RWPE1 (cell line): ENCODE results near the gene DOK6.

Experiments
- CTCF ChIA-PET: fragments of 350-600 bp; sonication (Branson Sonifier 250); formaldehyde crosslinking; extraction: SDS; loops from one replicate; lab custom pipeline; 2021; lab: Yijun Ruan, JAX
- POLR2A ChIA-PET: fragments of 400-600 bp; formaldehyde crosslinking; extraction: SDS; loops from one replicate; lab custom pipeline; 2020; ENCODE audit warnings: antibody characterized with exemption; ENCODE audit not compliant: low non-redundant PET; lab: Yijun Ruan, JAX
- DNase-seq: peaks from one replicate; pipeline ENCODE4 v3.0.0; 2012; ENCODE audit warnings: low spot score
- H3K27ac ChIP-seq: fragments of 450-650 bp; 2 replicates; pipeline ENCODE4 v1.5.1; 2017
- TF ChIP-seq, protein P1 (sequence below): fragments of 450-650 bp; conservative IDR thresholded peaks from 2 replicates; pipeline ENCODE4 v1.5.1; 2017; ENCODE audit warnings: low read depth, mild to moderate bottlenecking

The DOK6 gene

DNA sequence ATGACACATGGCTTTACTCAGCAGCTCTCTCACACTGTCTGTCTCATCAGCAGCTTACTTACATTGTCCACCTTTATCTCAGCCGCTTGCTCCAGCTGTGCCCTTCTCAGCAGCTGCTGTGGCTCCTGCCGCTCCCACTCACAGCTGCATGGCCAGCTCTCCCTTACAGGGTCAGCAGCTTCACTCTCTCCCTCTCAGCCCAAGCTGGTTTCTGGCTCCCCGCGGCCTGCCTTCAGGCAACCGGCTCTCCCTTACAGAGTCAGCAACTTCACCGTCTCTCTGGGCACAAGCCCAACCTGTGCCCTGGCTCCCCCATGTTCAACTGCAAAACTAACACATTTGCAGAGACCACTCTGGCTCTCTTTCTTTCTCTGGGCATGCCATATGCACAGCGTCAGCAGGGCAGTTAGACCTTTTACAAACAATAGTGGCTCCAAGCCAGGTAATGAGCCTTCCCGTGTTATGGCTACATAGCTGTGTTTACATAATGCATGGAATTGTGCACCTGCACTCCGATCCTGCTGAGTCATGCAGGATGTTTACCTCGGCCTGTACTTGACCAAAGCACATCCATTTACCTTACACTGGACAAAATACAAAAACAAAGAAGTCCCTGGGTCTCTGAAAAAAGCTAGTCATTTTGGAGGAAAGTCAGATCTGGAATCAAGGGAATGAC, 167.3 kb downstream of the DOK6 start:
- ChIA-PET CTCF (no interaction called here), POLR2A (no interaction called here)
- H3K27ac ChIP-seq = no peak overlapping the region
- TF ChIP-seq, protein P1, sequence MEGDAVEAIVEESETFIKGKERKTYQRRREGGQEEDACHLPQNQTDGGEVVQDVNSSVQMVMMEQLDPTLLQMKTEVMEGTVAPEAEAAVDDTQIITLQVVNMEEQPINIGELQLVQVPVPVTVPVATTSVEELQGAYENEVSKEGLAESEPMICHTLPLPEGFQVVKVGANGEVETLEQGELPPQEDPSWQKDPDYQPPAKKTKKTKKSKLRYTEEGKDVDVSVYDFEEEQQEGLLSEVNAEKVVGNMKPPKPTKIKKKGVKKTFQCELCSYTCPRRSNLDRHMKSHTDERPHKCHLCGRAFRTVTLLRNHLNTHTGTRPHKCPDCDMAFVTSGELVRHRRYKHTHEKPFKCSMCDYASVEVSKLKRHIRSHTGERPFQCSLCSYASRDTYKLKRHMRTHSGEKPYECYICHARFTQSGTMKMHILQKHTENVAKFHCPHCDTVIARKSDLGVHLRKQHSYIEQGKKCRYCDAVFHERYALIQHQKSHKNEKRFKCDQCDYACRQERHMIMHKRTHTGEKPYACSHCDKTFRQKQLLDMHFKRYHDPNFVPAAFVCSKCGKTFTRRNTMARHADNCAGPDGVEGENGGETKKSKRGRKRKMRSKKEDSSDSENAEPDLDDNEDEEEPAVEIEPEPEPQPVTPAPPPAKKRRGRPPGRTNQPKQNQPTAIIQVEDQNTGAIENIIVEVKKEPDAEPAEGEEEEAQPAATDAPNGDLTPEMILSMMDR = no peak
- no peak for DNase-seq

GRCh38 chr18:69569133-69569532, 168.4 kb downstream of the DOK6 start:
- no peak overlapping the region for H3K27ac ChIP-seq
- CTCF ChIA-PET = no interaction called here
- TF ChIP-seq, protein P1 = no peak
- no peak for DNase-seq
- POLR2A ChIA-PET = no interaction called here

DNA sequence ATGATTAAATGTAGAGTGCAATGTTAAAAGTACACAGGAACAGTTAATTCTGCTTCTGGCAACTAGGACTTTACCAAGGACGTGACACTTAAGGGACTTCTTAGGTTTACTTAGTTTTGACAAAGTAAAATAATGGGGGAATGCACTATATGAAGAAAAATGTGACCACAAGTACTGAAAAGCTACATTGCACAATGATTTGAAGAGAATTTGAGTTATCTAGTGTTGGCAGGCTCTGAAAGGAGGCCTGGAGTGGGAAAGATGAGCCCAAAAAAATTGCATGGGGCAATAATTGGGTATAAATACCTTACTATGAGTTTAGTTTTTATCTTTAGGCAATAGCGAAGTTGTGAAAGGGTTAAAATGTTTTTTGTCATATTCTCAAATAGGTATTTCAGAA, 173.7 kb downstream of the DOK6 start:
- TF ChIP-seq, protein P1 = no peak
- no peak for DNase-seq
- ChIA-PET POLR2A (no interaction called here), CTCF (no interaction called here)
- H3K27ac ChIP-seq = no peak overlapping the region

- TF ChIP-seq, protein P1 = no peak
- ChIA-PET CTCF (no interaction called here), POLR2A (no interaction called here)
- no peak for DNase-seq
- H3K27ac ChIP-seq = no peak overlapping the region
Observed at GRCh38 chr18:69580107-69580506, 179.4 kb downstream of the DOK6 start.

DNA sequence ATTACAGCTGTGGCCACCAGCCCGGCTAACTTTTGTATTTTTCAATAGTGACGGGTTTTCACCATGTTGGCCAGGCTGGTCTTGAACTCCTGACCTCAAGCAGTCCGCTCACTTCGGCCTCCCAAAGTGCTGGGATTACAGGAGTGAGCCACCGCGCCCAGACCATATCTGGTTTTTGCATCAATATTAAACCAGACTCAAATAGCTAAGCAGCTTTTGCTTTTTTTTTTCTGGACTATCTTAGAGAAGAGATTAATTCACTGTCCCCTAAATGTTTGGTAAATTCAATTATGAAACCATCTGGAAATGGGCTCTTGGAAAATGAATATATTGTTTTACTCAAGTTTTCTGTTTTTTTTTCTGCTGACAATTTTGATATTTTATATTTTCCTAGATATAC, 183.7 kb downstream of the DOK6 start:
- CTCF ChIA-PET = no interaction called here
- no peak overlapping the region for H3K27ac ChIP-seq
- POLR2A ChIA-PET = no interaction called here
- TF ChIP-seq, protein P1 = no peak
- no peak for DNase-seq

DNA sequence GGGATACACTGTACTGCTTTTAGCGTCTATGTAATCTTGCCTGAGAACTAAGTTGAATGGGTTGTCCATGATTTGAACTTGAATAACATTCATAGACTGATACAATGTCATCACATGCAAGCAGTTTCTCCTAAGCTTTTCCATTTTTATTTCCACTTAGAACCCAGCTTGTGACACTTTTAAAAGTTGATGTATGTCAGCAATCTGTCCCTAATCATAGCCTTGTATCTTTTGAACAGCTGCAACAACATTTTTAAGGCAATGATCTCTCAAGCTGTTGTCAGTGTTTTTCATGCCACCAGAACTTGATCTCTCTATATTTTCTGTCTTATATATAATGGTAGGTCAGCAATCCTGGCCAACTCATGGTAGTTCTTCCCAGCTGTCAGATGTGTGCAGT, 185.0 kb downstream of the DOK6 start:
- TF ChIP-seq, protein P1 = no peak
- no peak for DNase-seq
- ChIA-PET POLR2A (no interaction called here), CTCF (no interaction called here)
- no peak overlapping the region for H3K27ac ChIP-seq

- no peak overlapping the region for H3K27ac ChIP-seq
- ChIA-PET CTCF (interaction anchor here (0.6 kb wide), 1 partner anchor 278 kb away, joined by 3 read pairs; no protein-coding TSS in a partner anchor), POLR2A (no interaction called here)
- TF ChIP-seq, protein P1 = no peak
- no peak for DNase-seq
Observed at GRCh38 chr18:69586537-69586936, 185.8 kb downstream of the DOK6 start.
